ENCODE measurements around the gene KIF1B.

DNA sequence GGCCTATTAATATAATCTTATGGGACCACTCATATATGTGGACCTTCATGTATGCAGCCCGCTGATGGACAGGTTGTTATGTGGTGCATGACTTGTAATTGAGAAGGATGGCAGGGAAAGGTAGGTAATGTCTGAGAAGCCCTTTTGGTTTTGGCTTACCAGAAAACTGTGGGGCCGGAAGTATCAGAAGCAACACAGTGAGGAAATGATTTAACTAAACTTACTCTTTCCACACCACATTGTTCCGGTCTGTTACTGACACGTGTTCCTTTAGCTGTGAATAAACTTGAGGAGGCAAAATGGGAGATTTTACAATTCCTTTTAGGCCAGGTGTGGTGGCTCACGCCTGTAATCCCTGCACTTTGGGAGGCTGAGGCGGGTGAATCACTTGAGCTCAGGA, 32.4 kb downstream of the KIF1B start:
- TF ChIP-seq CTCF (conservative IDR thresholded peaks at IDR 0.05; ENCODE audit: low read depth, low read length): no peak
- TF ChIP-seq EZH2 (IDR thresholded peaks at IDR 0.05; ENCODE audit: borderline replicate concordance, low read depth, low read length, poor library complexity, severe bottlenecking): no peak
